Right lobe of liver (tissue), 4 donors: Measurements from ENCODE around the gene SLC2A14.
"Not testable (repeated sequence)": the region's sequence is repeated elsewhere in the genome, so short reads cannot be mapped to it uniquely, and the experiment has no call there.

Experiments used
- POLR2A ChIP-seq: fragments of 450-650 bp; IDR thresholded peaks from one replicate; pipeline ENCODE4 v1.6.1; 2017; ENCODE audit warnings: antibody characterized with exemption, mild to moderate bottlenecking
- TF ChIP-seq, protein P1 (sequence below), 4 donors: fragments of 200-600 bp in 3 of 4; fragments of 450-650 bp in 1 of 4; IDR thresholded peaks; one replicate each; pipeline versions ENCODE4 v1.5.1 to v1.8.0; 2016 to 2022; ENCODE audit warnings: antibody characterized with exemption in 4 of 4, mild to moderate bottlenecking in 2 of 4
- donor health status: DM: no; HTN: no; CAD: no.
- donor health status: DM: no; HTN: no; CAD: no.
- donor health status: DM: no; HTN: yes; CAD: no.

DNA sequence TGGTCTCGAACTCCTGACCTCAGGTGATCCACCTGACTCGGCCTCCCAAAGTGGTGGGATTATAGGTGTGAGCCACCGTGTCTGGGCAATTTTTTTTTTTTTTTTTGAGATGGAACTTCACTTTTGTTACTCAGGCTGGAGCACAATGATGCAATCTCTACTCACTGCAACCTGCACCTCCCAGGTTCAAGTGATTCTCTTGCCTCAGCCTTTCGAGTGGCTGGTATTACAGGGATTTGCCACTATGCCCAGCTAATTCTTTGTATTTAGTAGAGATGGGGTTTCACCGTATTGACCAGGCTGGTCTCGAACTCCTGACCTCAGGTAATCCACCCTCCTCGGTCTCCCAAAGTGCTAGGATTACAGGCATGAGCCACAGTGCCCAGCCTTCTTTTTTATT lies 75.4 kb downstream of the SLC2A14 start:
- TF ChIP-seq, protein P1, sequence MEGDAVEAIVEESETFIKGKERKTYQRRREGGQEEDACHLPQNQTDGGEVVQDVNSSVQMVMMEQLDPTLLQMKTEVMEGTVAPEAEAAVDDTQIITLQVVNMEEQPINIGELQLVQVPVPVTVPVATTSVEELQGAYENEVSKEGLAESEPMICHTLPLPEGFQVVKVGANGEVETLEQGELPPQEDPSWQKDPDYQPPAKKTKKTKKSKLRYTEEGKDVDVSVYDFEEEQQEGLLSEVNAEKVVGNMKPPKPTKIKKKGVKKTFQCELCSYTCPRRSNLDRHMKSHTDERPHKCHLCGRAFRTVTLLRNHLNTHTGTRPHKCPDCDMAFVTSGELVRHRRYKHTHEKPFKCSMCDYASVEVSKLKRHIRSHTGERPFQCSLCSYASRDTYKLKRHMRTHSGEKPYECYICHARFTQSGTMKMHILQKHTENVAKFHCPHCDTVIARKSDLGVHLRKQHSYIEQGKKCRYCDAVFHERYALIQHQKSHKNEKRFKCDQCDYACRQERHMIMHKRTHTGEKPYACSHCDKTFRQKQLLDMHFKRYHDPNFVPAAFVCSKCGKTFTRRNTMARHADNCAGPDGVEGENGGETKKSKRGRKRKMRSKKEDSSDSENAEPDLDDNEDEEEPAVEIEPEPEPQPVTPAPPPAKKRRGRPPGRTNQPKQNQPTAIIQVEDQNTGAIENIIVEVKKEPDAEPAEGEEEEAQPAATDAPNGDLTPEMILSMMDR (IDR thresholded peaks at IDR 0.05) = not testable (repeated sequence)
- not testable (repeated sequence) for TF ChIP-seq POLR2A
